ENCODE measurements around the gene ZBTB21. TPM values are rescaled to one million over a fixed set of nuclear protein-coding genes. Genes with fewer than 3 reads are reported as not detected.

The ZBTB21 gene
- total and polyA plus RNA-seq, 2 experiments from 2014 or later = 10.0 to 11.0 TPM

DNA sequence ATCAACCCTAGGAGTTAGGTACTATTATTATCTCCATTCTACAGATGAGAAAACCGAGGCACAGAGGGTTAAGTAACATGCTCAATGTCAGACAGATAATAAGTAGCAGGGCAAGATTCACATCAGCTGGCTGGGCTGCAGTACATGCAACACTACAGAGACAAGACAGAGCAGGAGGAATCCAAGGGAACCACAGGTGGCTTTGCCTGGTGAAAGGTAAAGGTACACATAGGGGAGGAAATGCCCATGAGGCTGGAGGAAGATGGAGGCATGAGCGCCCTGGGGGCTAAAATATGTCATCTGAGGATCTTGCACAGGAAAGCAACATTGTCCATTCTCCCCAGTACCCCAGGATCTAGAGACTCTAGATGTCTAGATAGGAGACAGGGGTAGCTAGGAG lies 8.4 kb downstream of the ZBTB21 start:
- Histone ChIP-seq H3K27me3 (ENCODE audit: insufficient read depth) (no peaks in the 10 kb centered on the region), H3K36me3 (ENCODE audit: insufficient read depth) (peaks cover 10% of the 10 kb centered on the region; the same call in 1 of the 2 replicates), H3K27ac (ENCODE audit: low read depth) (no peak overlapping the region), H3K79me2 (replicated peaks; ENCODE audit: insufficient read depth) (peaks cover 57% of the 10 kb centered on the region), H3K4me1 (ENCODE audit: insufficient read depth) (no peaks in the 10 kb centered on the region; the same call in none of the 2 replicates), H2AFZ (no peak overlapping the region), H3K4me3 (no peak overlapping the region), H3F3A (replicated peaks; ENCODE audit: low read depth) (no peaks in the 10 kb centered on the region), H3K4me2 (no peak overlapping the region), H4K20me1 (replicated peaks; ENCODE audit: insufficient read depth) (peaks cover 18% of the 10 kb centered on the region), H3K9me2 (ENCODE audit: insufficient read depth) (no peaks in the 10 kb centered on the region)
- Mint-ChIP-seq H3K27ac (no peak overlapping the region), H3K4me3 (no peak overlapping the region), H3K36me3 (ENCODE audit: low read depth) (peaks cover 50% of the 10 kb centered on the region), H3K9me3 (peaks cover 5% of the 10 kb centered on the region), H3K4me1 (peaks cover 5% of the 10 kb centered on the region; the same call in 1 of the 3 replicates), H3K27me3 (ENCODE audit: insufficient read depth, low read depth, poor library complexity) (no peaks in the 10 kb centered on the region)
- ATAC-seq (no peak), DNase-seq (ENCODE audit: low spot score) (no peak)
- TF ChIP-seq ZNF331 (CRISPR knock-in tag; IDR thresholded peaks at IDR 0.05; ENCODE audit: low read depth) = no peak
- TF ChIP-seq, protein P1, sequence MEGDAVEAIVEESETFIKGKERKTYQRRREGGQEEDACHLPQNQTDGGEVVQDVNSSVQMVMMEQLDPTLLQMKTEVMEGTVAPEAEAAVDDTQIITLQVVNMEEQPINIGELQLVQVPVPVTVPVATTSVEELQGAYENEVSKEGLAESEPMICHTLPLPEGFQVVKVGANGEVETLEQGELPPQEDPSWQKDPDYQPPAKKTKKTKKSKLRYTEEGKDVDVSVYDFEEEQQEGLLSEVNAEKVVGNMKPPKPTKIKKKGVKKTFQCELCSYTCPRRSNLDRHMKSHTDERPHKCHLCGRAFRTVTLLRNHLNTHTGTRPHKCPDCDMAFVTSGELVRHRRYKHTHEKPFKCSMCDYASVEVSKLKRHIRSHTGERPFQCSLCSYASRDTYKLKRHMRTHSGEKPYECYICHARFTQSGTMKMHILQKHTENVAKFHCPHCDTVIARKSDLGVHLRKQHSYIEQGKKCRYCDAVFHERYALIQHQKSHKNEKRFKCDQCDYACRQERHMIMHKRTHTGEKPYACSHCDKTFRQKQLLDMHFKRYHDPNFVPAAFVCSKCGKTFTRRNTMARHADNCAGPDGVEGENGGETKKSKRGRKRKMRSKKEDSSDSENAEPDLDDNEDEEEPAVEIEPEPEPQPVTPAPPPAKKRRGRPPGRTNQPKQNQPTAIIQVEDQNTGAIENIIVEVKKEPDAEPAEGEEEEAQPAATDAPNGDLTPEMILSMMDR (conservative IDR thresholded peaks at IDR 0.05; ENCODE audit: low read depth in 2 of 2) = no peak
- no peak for TF ChIP-seq NANOG (IDR thresholded peaks at IDR 0.05; ENCODE audit: borderline replicate concordance)
- TF ChIP-seq, protein P2, sequence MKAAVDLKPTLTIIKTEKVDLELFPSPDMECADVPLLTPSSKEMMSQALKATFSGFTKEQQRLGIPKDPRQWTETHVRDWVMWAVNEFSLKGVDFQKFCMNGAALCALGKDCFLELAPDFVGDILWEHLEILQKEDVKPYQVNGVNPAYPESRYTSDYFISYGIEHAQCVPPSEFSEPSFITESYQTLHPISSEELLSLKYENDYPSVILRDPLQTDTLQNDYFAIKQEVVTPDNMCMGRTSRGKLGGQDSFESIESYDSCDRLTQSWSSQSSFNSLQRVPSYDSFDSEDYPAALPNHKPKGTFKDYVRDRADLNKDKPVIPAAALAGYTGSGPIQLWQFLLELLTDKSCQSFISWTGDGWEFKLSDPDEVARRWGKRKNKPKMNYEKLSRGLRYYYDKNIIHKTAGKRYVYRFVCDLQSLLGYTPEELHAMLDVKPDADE (IDR thresholded peaks at IDR 0.05) = no peak
- TF ChIP-seq ZNF114 (CRISPR knock-in tag; IDR thresholded peaks at IDR 0.05) = no peak

DNA sequence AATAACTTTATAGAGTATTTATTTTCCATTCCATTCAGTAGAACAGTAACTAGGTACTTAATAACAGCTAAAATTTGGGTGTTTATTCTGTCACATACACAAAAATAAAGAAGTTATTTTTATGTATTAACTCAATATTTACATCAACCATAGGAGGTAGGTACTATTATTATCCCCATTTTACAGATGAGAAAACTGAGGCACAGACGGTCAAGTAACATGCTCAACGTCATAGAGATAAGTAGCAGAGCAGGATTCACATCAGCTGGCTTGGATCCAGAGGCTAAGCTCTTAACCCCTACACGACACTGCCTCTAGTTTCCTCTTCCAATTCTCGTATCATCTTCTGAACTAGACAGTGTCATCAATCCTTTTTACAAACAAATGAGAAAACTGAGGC lies 9.3 kb downstream of the ZBTB21 start:
- peaks cover 52% of the 10 kb centered on the region for H3K79me2 ChIP-seq (replicated peaks; ENCODE audit: insufficient read depth)
- no peak overlapping the region for H3K27ac ChIP-seq (ENCODE audit: low read depth)
- H3K4me1 ChIP-seq (ENCODE audit: insufficient read depth) = no peaks in the 10 kb centered on the region; the same call in 1 of the 2 replicates
- Mint-ChIP-seq H3K27me3 (ENCODE audit: insufficient read depth, low read depth, poor library complexity) (no peaks in the 10 kb centered on the region), H3K27ac (no peak overlapping the region), H3K36me3 (ENCODE audit: low read depth) (peaks cover 55% of the 10 kb centered on the region), H3K4me1 (no peaks in the 10 kb centered on the region), H3K4me3 (no peak overlapping the region), H3K9me3 (peaks cover 14% of the 10 kb centered on the region)
- TF ChIP-seq, protein P3, sequence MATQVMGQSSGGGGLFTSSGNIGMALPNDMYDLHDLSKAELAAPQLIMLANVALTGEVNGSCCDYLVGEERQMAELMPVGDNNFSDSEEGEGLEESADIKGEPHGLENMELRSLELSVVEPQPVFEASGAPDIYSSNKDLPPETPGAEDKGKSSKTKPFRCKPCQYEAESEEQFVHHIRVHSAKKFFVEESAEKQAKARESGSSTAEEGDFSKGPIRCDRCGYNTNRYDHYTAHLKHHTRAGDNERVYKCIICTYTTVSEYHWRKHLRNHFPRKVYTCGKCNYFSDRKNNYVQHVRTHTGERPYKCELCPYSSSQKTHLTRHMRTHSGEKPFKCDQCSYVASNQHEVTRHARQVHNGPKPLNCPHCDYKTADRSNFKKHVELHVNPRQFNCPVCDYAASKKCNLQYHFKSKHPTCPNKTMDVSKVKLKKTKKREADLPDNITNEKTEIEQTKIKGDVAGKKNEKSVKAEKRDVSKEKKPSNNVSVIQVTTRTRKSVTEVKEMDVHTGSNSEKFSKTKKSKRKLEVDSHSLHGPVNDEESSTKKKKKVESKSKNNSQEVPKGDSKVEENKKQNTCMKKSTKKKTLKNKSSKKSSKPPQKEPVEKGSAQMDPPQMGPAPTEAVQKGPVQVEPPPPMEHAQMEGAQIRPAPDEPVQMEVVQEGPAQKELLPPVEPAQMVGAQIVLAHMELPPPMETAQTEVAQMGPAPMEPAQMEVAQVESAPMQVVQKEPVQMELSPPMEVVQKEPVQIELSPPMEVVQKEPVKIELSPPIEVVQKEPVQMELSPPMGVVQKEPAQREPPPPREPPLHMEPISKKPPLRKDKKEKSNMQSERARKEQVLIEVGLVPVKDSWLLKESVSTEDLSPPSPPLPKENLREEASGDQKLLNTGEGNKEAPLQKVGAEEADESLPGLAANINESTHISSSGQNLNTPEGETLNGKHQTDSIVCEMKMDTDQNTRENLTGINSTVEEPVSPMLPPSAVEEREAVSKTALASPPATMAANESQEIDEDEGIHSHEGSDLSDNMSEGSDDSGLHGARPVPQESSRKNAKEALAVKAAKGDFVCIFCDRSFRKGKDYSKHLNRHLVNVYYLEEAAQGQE (IDR thresholded peaks at IDR 0.05; ENCODE audit: unreplicated experiment) = no peak
- H3K4me3 ChIP-seq = no peak overlapping the region
- H3K9me2 ChIP-seq (ENCODE audit: insufficient read depth) = no peaks in the 10 kb centered on the region
- H2AFZ ChIP-seq = no peak overlapping the region
- no peak for DNase-seq (ENCODE audit: low spot score)
- no peak overlapping the region for H3K4me2 ChIP-seq
- peaks cover 12% of the 10 kb centered on the region; the same call in 1 of the 2 replicates for H3K36me3 ChIP-seq (ENCODE audit: insufficient read depth)
- H3K27me3 ChIP-seq (ENCODE audit: insufficient read depth) = no peaks in the 10 kb centered on the region
- no peak for ATAC-seq
- peaks cover 18% of the 10 kb centered on the region for H4K20me1 ChIP-seq (replicated peaks; ENCODE audit: insufficient read depth)
- H3F3A ChIP-seq (replicated peaks; ENCODE audit: low read depth) = no peaks in the 10 kb centered on the region
